ENCODE data around the gene NBAS.
"Not testable (repeated sequence)": the region's sequence is repeated elsewhere in the genome, so short reads cannot be mapped to it uniquely, and the experiment has no call there.

The NBAS gene

DNA sequence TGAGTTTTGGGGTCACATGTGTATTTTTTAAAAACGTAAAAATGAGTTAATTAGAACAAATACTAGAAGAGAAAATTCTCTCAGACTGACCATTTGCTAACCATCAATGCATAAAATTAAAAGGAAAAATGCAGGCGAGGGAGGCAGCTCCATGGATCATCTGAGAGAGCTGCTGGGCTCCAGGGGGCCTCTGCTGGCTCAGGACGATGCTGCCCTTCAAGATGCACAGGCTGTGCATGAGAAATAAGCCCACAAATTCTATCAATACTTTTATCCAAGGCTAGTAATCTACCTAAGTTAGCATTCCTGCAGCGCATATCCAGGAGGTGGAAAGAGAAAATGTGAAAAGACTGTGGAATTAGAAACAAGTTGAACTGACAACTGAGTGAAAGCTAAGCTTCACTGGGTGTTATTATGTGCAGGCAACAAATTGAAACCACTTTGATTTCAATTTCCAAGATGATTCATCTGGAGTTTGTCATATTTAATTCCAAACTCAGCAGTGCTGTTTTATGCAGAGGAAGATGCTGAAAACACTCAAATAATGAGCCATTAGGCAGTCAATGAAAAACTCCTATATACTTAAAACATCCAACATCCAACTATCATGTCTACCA is 261.1 kb downstream of the NBAS start:
- FAIRE-seq = no peak

- no peak for FAIRE-seq
Observed at GRCh38 chr2:15298770-15299169, 262.4 kb downstream of the NBAS start.

DNA sequence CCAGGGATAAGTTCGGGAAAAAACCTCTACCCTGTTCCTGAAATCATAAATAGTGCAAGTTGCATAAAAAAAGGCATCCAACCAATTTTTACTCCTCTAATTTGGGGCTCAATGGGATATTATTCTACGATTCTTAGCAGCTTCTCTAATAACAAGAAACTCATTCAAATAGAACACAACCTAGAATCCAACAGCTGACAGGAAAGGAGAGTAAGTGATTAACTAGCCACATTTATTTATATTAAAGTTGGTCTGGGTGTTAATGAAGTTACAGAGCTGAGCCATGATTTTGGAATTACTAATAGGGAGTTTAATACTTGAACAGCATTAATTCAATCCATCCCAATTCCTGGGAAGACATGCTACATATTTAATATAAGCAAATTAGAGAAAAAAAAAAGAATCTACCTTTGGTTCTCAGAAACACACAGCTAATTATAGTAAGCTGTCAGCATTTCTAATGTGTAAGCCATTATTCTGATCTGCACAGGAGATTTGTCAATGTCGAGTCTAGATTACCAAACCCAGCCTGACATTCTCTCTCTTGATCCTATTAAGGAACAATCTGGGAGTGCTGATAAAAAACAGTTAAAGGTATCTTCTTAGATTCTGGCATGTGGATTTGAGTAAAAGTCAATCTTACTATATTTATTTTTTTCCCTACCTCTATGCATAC is 267.7 kb downstream of the NBAS start:
- FAIRE-seq = no peak

GRCh38 chr2:15287447-15288184 is 273.5 kb downstream of the NBAS start:
- no peak for FAIRE-seq

DNA sequence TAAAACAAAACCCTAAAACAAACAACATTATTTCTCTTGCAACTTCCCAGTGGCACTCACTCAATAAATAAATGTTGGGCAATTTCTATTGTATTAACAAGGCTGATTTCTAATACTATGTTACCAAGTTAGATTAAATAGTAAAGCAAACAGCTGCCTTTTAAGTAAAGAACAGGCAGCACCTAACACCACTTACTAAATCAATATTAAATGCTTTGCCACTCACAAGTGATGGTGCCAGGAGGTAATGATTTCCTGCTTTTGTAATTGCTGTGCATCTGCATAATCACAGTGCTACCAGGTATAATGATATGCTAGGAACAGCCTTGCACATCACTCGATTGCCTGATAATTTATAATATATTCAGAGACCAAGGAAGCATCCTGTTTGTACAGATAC is 276.5 kb downstream of the NBAS start:
- FAIRE-seq = no peak

GRCh38 chr2:15281681-15282080 is 279.5 kb downstream of the NBAS start:
- FAIRE-seq = no peak

- FAIRE-seq = no peak
Observed at GRCh38 chr2:15279201-15279876, 281.8 kb downstream of the NBAS start.

- FAIRE-seq = no peak
Observed at GRCh38 chr2:15278296-15278695, 282.8 kb downstream of the NBAS start.

DNA sequence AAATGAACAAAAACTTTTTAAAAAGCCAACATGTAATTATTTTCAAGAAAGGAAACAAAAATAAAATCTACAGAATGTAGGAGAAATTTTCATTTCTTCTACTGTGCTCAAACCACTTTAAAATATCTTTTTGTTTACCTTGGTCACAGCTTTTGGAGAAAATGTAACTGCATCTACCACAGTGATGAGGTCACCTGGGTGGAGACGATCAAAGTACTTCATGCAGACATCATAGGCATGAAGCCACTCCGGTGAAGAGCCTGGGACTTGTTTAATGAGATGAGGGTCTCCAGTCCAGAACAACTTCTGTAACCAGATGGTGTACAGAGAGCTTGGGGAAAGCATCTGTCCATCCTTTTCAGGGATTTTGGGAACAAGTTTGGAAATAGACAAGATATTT is 285.8 kb downstream of the NBAS start:
- no peak for FAIRE-seq

DNA sequence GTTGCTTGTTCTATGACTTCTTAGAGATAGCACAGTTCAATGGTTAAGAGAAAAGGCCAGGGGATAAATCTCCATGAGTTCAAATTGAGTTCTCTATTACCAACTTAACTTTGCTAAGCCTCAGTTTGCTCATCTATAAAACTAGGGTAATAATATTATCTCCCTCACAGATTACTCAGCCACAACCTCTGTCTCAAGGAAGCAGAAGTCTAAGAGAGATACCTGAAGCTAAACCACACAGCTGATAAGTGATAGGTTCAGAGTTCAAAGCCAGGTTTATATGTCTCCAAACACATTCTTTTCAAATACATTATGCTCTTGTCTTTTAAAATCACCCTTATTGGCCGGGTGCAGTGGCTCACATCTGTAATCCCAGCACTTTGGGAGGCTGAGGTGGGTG is 287.7 kb downstream of the NBAS start:
- no peak for FAIRE-seq

- FAIRE-seq = no peak
Observed at GRCh38 chr2:15272942-15273341, 288.2 kb downstream of the NBAS start.

DNA sequence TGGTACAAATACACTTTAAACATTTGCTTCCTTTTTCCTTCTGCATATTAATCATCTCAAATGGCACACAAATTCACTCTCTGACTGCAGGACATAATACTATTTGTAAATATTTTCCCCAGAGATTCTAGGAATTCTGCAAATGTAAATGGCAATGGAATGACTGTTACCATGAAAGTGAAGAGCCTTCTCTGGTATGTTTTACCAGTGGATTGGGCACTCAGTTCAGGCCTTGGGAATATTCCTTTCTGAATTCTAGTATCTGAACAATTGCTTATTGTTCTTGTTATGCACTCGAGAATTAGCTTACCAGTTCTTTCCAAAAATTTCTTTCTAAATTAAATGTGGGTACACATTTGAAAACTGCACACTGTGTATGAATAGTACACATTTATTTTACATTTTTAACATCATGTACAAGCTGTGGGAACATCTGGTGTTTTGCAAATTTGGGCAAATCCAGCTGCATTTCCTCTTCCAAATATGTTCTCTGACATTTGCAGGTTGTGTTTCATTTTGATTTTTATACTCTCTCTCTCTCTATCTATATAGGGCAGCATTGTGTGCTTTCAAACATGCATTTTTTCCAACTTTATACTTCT is 289.1 kb downstream of the NBAS start:
- no peak for FAIRE-seq

DNA sequence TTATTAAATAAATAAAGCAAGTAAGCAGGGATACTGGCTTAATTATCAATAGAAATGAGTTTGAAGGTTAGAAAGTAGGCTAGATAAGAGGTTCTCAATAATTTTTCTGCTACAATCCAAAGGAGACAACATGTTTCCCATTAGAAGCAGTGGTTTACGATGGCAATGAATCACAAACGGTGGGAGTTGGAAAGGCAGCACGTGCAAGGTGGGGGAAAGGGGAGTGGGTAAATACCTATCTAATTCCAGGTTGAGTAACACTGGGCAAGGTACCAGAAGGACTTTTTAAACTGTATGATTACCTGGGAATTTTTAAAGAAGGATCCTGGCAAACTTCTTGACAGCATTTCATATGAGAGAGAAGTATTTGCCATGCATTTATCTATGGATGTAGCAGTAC is 289.9 kb downstream of the NBAS start:
- no peak for FAIRE-seq

GRCh38 chr2:15269043-15269442 is 292.1 kb downstream of the NBAS start:
- FAIRE-seq = no peak

DNA sequence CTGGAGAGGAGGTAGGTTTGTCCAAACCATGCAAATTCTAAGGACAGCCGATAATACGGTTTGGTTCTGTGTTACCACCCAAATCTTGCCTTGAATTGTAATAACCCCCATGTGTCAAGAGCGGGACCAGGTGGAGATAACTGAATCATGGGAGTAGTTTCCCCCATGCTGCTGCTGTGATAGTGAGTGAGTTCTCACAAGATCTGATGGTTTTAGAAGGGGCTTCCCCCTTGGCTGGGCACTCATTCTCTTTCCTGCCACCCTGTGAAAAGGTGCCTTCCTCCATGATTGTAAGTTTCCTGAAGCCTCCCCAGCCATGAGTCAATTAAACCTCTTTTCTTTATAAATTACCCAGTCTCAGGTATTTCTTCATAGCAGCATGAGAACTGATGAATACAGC is 295.2 kb downstream of the NBAS start:
- FAIRE-seq = no peak

- peak; percentile 81 for FAIRE-seq
Observed at GRCh38 chr2:15263976-15264685, 297.0 kb downstream of the NBAS start.

DNA sequence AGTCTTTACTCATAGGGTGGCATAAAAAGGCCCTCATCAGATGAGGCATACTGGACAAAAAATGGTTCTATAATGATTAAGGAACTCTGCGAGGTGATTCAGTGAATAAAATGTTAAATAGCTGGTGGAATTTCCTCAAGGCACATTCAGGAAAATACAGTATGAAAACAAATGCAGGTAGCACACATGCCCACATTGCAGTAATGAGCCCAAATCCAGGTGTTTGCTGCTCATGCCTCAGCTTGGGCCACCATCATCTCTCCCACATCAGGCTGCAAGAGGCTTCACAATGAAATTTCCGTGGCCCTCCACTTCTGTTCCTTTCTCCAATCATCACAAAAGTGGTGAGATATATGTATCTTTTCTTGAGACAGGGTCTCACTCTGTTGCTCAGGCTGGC is 298.3 kb downstream of the NBAS start:
- no peak for FAIRE-seq

DNA sequence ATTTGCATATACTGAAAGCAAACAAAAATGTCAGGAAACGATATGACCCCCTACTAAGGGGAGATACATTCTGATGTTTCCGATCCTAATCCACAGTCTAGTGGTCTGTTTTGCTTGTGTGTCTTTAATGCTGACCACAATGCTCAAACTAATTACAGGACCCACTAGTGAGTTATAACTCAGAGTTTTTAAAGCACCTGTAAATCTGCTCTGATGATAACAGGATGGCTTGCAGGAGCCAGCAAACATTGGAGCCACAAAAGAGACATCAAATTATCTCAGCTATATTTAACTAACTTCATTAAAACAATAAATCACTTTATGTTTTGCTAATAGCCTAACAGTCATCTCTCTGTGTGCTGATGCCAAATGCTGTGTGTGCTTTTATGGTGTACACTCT is 300.3 kb downstream of the NBAS start:
- no peak for FAIRE-seq

GRCh38 chr2:15260196-15260595 is 300.9 kb downstream of the NBAS start:
- FAIRE-seq = no peak

- no peak for FAIRE-seq
Observed at GRCh38 chr2:15259356-15259756, 301.8 kb downstream of the NBAS start.

GRCh38 chr2:15258385-15258784 is 302.7 kb downstream of the NBAS start:
- not testable (repeated sequence) for FAIRE-seq

GRCh38 chr2:15253835-15254286 is 307.3 kb downstream of the NBAS start:
- no peak for FAIRE-seq

Data from endometrium (tissue), 2 donors.